Stomach (tissue), 4 donors: ENCODE results near the gene SCN2A.

ENCODE experiments used
- CTCF ChIP-seq, 7 experiments: fragments of 450-650 bp in 4 of 7; fragments of 200-600 bp in 3 of 7; sonication (generic) in 3 of 7; IDR thresholded peaks; one replicate each; pipeline ENCODE4 v1.5.1; 2016 to 2019; ENCODE audit warnings: antibody characterized with exemption in 7 of 7, control low read depth in 2 of 7, mild to moderate bottlenecking in 1 of 7
- EP300 ChIP-seq: sonication (generic); formaldehyde crosslinking; IDR thresholded peaks from one replicate; pipeline ENCODE4 v1.6.1; 2017; ENCODE audit warnings: antibody characterized with exemption
- POLR2A ChIP-seq, 4 donors: fragments of 450-650 bp; IDR thresholded peaks; one replicate each; pipeline ENCODE4 v1.6.1; 2016; ENCODE audit warnings: antibody characterized with exemption in 4 of 4, control low read depth in 2 of 4, mild to moderate bottlenecking in 1 of 4, moderate library complexity in 1 of 4

GRCh38 chr2:165277860-165278656 lies 38.8 kb downstream of the SCN2A start:
- TF ChIP-seq EP300 (no peak), CTCF (IDR thresholded peaks at IDR 0.05) (no peak), POLR2A (IDR thresholded peaks at IDR 0.05) (no peak)
